Activated CD4-positive, alpha-beta memory T cell treated with anti-CD3 and anti-CD28 coated beads, Interleukin-2, amount 10 ng/mL, durations not matched to agents 7 days and 5 days (primary cell): ENCODE data around the gene FFAR3. TPM values are rescaled to one million over a fixed set of nuclear protein-coding genes. Genes with fewer than 3 reads are reported as not detected.
"Not testable (repeated sequence)": the region's sequence is repeated elsewhere in the genome, so short reads cannot be mapped to it uniquely, and the experiment has no call there.

Source experiments
- CTCF ChIA-PET: fragments of 350-600 bp; sonication (Branson Sonifier 250); formaldehyde crosslinking; loops from one replicate; lab custom pipeline; 2021; ENCODE audit warnings: antibody characterized with exemption, inconsistent platforms; lab: Charles Lee
- POLR2A ChIA-PET: fragments of 350-600 bp; sonication (Branson Sonifier 250); formaldehyde crosslinking; loops from one replicate; lab custom pipeline; 2021; ENCODE audit warnings: antibody characterized with exemption; lab: Charles Lee
- DNase-seq: peaks from one replicate; pipeline ENCODE4 v3.0.0-alpha.2; 2020
- H3K27ac Mint-ChIP-seq: one replicate; pipeline ENCODE4 v1.8.0; 2021; ENCODE audit warnings: mild to moderate bottlenecking, mixed read lengths
- H3K27me3 Mint-ChIP-seq: one replicate; pipeline ENCODE4 v1.8.0; 2021; ENCODE audit warnings: mixed read lengths
- H3K36me3 Mint-ChIP-seq: one replicate; pipeline ENCODE4 v1.8.0; 2021; ENCODE audit warnings: low read depth, mixed read lengths
- H3K4me1 Mint-ChIP-seq: one replicate; pipeline ENCODE4 v1.8.0; 2021; ENCODE audit warnings: mixed read lengths
- H3K4me3 Mint-ChIP-seq: one replicate; pipeline ENCODE4 v1.8.0; 2021; ENCODE audit warnings: mild to moderate bottlenecking, mixed read lengths
- H3K9me3 Mint-ChIP-seq: one replicate; pipeline ENCODE4 v1.8.0; 2021; ENCODE audit warnings: mixed read lengths
- total RNA-seq, 2 experiments: library from RNA; stranded (reverse); gene quantifications; one replicate each; pipeline ENCODE4 v1.2.3, GENCODE V29; 2021

FFAR3 gene
- total RNA-seq, 2 experiments from 2014 or later: 0.63 to 0.78 TPM

GRCh38 chr19:35348911-35349611 lies 9.2 kb upstream of the FFAR3 start:
- H3K36me3 Mint-ChIP-seq: no peaks in the 10 kb centered on the region
- POLR2A ChIA-PET: no interaction called here
- peaks cover 38% of the 10 kb centered on the region for H3K27me3 Mint-ChIP-seq
- no peak overlapping the region for H3K27ac Mint-ChIP-seq
- peaks cover 31% of the 10 kb centered on the region for H3K4me1 Mint-ChIP-seq
- H3K4me3 Mint-ChIP-seq: no peak overlapping the region
- CTCF ChIA-PET: interaction anchor here (1.7 to 4.1 kb wide), 3 partner anchors 114 to 146 kb away, joined by 6 to 16 read pairs (median 7); no protein-coding TSS in a partner anchor
- H3K9me3 Mint-ChIP-seq: no peaks in the 10 kb centered on the region
- peak; percentile 11 for DNase-seq

GRCh38 chr19:35349614-35350521 lies 8.4 kb upstream of the FFAR3 start:
- Mint-ChIP-seq H3K4me1 (peaks cover 31% of the 10 kb centered on the region), H3K27ac (no peak overlapping the region), H3K9me3 (no peaks in the 10 kb centered on the region), H3K27me3 (peaks cover 38% of the 10 kb centered on the region), H3K4me3 (no peak overlapping the region), H3K36me3 (no peaks in the 10 kb centered on the region)
- ChIA-PET POLR2A (no interaction called here), CTCF (interaction anchor here (2.8 to 4.1 kb wide), 2 partner anchors 119 to 145 kb away, joined by 7 to 16 read pairs; no protein-coding TSS in a partner anchor)
- DNase-seq: peak; percentile 14

- Mint-ChIP-seq H3K36me3 (no peaks in the 10 kb centered on the region), H3K27me3 (peaks cover 36% of the 10 kb centered on the region), H3K4me1 (peaks cover 32% of the 10 kb centered on the region), H3K9me3 (no peaks in the 10 kb centered on the region), H3K4me3 (no peak overlapping the region), H3K27ac (no peak overlapping the region)
- CTCF ChIA-PET: no interaction called here
- no peak for DNase-seq
- POLR2A ChIA-PET: no interaction called here
Observed at GRCh38 chr19:35350591-35350990, 7.7 kb upstream of the FFAR3 start.

DNA sequence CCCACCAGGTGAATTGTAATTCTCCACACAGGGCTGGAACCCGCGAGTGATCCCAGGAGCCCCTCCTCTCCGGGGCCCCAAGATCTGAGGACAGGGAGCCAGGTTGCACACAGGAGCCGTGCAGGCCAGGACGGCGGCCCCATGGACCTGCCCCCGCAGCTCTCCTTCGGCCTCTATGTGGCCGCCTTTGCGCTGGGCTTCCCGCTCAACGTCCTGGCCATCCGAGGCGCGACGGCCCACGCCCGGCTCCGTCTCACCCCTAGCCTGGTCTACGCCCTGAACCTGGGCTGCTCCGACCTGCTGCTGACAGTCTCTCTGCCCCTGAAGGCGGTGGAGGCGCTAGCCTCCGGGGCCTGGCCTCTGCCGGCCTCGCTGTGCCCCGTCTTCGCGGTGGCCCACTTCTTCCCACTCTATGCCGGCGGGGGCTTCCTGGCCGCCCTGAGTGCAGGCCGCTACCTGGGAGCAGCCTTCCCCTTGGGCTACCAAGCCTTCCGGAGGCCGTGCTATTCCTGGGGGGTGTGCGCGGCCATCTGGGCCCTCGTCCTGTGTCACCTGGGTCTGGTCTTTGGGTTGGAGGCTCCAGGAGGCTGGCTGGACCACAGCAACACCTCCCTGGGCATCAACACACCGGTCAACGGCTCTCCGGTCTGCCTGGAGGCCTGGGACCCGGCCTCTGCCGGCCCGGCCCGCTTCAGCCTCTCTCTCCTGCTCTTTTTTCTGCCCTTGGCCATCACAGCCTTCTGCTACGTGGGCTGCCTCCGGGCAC lies 6.7 kb upstream of the FFAR3 start:
- no peak overlapping the region for H3K27ac Mint-ChIP-seq
- ChIA-PET CTCF (interaction anchor here (2.5 to 4.4 kb wide), 3 partner anchors 112 to 117 kb away, joined by 13 to 78 read pairs (median 23); no protein-coding TSS in a partner anchor), POLR2A (no interaction called here)
- no peak for DNase-seq
- H3K27me3 Mint-ChIP-seq: peaks cover 30% of the 10 kb centered on the region
- H3K9me3 Mint-ChIP-seq: no peaks in the 10 kb centered on the region
- H3K4me1 Mint-ChIP-seq: peaks cover 26% of the 10 kb centered on the region
- no peak overlapping the region for H3K4me3 Mint-ChIP-seq
- H3K36me3 Mint-ChIP-seq: no peaks in the 10 kb centered on the region

DNA sequence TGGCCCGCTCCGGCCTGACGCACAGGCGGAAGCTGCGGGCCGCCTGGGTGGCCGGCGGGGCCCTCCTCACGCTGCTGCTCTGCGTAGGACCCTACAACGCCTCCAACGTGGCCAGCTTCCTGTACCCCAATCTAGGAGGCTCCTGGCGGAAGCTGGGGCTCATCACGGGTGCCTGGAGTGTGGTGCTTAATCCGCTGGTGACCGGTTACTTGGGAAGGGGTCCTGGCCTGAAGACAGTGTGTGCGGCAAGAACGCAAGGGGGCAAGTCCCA lies 6.1 kb upstream of the FFAR3 start:
- Mint-ChIP-seq H3K9me3 (no peaks in the 10 kb centered on the region), H3K27me3 (peaks cover 25% of the 10 kb centered on the region), H3K4me3 (no peak overlapping the region), H3K36me3 (no peaks in the 10 kb centered on the region), H3K27ac (no peak overlapping the region), H3K4me1 (peaks cover 20% of the 10 kb centered on the region)
- ChIA-PET POLR2A (interaction anchor here (1.3 to 2.8 kb wide), 2 partner anchors 79 to 111 kb away, joined by 4 to 12 read pairs; no protein-coding TSS in a partner anchor), CTCF (interaction anchor here (0.7 to 4.4 kb wide), 9 partner anchors 12 to 198 kb away, joined by 3 to 78 read pairs (median 12); partner anchors contain the start of gene FXYD5)
- DNase-seq: no peak

GRCh38 chr19:35352448-35353304 lies 5.6 kb upstream of the FFAR3 start:
- Mint-ChIP-seq H3K27ac (no peak overlapping the region), H3K36me3 (no peaks in the 10 kb centered on the region)

DNA sequence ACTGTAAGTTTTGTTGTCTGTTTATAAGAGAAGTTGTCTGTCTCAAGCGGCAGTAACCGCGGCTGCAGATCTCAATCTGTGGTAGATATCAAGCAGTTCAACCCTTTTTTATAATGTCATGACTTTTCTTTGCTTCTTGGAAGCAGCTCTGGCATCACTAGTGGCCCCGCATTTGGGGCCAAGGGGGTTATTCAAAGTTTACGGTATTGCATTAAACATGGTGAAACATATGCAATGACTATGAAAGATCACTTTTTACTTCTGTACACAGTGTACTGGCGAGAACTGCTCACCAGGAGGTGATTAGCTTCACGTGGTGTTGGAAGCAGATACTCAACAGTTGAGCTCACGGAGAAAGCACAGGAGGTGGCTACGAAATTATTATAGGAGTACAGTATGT lies 4.6 kb upstream of the FFAR3 start:
- H3K36me3 Mint-ChIP-seq: no peaks in the 10 kb centered on the region
- POLR2A ChIA-PET: interaction anchor here (1.2 to 2.8 kb wide), 4 partner anchors 77 to 141 kb away, joined by 3 to 12 read pairs (median 4); no protein-coding TSS in a partner anchor
- no peak for DNase-seq
- no peaks in the 10 kb centered on the region for H3K9me3 Mint-ChIP-seq
- H3K4me1 Mint-ChIP-seq: peaks cover 18% of the 10 kb centered on the region
- CTCF ChIA-PET: interaction anchor here (0.7 to 4.4 kb wide), 22 partner anchors 9 to 307 kb away, joined by 3 to 78 read pairs (median 4); partner anchors contain the start of gene FXYD5
- no peak overlapping the region for H3K4me3 Mint-ChIP-seq
- peaks cover 16% of the 10 kb centered on the region for H3K27me3 Mint-ChIP-seq
- no peak overlapping the region for H3K27ac Mint-ChIP-seq

More at GRCh38 chr19:35352448-35353304, 5.6 kb upstream of the FFAR3 start:
- Mint-ChIP-seq H3K27me3 (peaks cover 20% of the 10 kb centered on the region), H3K4me1 (peaks cover 16% of the 10 kb centered on the region), H3K9me3 (no peaks in the 10 kb centered on the region), H3K4me3 (no peak overlapping the region)
- CTCF ChIA-PET: interaction anchor here (0.7 to 4.4 kb wide), 23 partner anchors 10 to 306 kb away, joined by 3 to 78 read pairs (median 4); partner anchors contain the start of gene FXYD5
- peak; percentile 76 for DNase-seq
- POLR2A ChIA-PET: interaction anchor here (0.8 to 2.8 kb wide), 5 partner anchors 78 to 142 kb away, joined by 3 to 12 read pairs (median 4); no protein-coding TSS in a partner anchor

DNA sequence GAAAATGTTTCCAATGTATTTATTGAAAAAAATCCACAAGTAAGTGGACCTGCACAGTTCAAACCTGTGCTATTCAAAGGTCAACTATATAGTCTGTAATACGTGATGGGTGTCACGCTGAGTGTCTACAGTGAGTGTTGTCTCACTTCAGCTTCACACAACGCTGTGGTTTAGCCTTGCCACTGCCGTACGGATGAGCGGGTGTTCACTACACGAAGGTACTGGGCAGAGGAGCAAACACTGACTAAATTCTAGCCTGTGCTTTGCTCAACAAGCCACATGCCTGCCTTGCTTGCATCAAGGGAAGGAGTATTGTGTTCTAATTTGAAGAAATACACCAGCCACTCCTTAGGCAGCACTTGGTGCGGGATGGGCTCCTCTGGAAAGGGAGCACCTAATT lies 3.4 kb upstream of the FFAR3 start:
- CTCF ChIA-PET: interaction anchor here (1.4 to 4.4 kb wide), 4 partner anchors 22 to 140 kb away, joined by 3 to 78 read pairs (median 15); no protein-coding TSS in a partner anchor
- Mint-ChIP-seq H3K4me1 (peaks cover 18% of the 10 kb centered on the region), H3K9me3 (no peaks in the 10 kb centered on the region), H3K27ac (no peak overlapping the region), H3K4me3 (no peak overlapping the region), H3K36me3 (no peaks in the 10 kb centered on the region), H3K27me3 (peaks cover 7% of the 10 kb centered on the region)
- POLR2A ChIA-PET: interaction anchor here (2.8 kb wide), 1 partner anchor 108 kb away, joined by 12 read pairs; no protein-coding TSS in a partner anchor
- DNase-seq: peak; percentile 23

DNA sequence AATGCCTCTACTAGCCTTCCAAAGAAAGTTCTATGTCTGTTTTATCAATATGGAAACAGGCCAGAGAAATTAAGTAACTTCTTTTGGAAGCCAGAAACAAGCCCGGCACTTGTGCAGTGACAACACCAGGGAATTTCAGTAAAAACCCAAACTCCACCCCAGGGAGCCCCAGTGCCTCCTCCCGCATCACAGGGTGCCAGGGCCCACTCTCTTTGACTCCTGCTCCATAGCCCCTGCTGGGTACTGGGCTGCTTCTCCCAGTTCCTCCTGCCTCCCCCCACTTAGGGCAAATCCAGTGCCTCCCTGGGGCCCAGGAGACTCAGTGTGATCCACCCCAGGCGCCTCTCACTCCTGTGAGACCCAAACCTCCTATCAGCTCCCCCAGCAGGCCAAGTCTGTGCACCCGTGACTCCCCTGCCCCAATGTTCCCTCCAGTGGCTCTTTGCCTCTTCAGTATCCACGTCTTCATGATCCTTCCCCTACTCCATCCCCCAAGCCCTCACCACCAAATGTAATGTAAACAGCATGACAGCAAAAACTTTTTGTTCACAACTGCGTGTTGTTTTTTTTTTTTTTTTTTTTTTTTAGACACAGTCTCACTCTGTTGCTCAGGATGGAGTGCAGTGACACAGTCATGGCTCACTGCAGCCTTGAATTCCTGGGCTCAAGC lies 2.3 kb upstream of the FFAR3 start:
- no peak for DNase-seq
- CTCF ChIA-PET: interaction anchor here (1.4 to 4.4 kb wide), 6 partner anchors 23 to 139 kb away, joined by 3 to 78 read pairs (median 10); no protein-coding TSS in a partner anchor
- H3K27ac Mint-ChIP-seq: no peak overlapping the region
- POLR2A ChIA-PET: no interaction called here
- H3K4me3 Mint-ChIP-seq: no peak overlapping the region
- peaks cover 7% of the 10 kb centered on the region for H3K27me3 Mint-ChIP-seq
- peaks cover 18% of the 10 kb centered on the region for H3K4me1 Mint-ChIP-seq
- no peaks in the 10 kb centered on the region for H3K9me3 Mint-ChIP-seq
- H3K36me3 Mint-ChIP-seq: no peaks in the 10 kb centered on the region

DNA sequence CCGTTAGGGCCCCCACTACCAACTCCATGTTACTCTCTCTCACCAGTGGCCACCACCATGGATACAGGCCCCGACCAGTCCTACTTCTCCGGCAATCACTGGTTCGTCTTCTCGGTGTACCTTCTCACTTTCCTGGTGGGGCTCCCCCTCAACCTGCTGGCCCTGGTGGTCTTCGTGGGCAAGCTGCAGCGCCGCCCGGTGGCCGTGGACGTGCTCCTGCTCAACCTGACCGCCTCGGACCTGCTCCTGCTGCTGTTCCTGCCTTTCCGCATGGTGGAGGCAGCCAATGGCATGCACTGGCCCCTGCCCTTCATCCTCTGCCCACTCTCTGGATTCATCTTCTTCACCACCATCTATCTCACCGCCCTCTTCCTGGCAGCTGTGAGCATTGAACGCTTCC lies 574 bp downstream of the FFAR3 start:
- H3K4me3 Mint-ChIP-seq, H3K27ac Mint-ChIP-seq, H3K36me3 Mint-ChIP-seq, POLR2A ChIA-PET, H3K9me3 Mint-ChIP-seq: not testable (repeated sequence)
- CTCF ChIA-PET: interaction anchor here (2.8 kb wide), 1 partner anchor 136 kb away, joined by 17 read pairs; no protein-coding TSS in a partner anchor
- Mint-ChIP-seq H3K27me3 (peaks cover 14% of the 10 kb centered on the region), H3K4me1 (peaks cover 14% of the 10 kb centered on the region)
- DNase-seq: peak; percentile 4

DNA sequence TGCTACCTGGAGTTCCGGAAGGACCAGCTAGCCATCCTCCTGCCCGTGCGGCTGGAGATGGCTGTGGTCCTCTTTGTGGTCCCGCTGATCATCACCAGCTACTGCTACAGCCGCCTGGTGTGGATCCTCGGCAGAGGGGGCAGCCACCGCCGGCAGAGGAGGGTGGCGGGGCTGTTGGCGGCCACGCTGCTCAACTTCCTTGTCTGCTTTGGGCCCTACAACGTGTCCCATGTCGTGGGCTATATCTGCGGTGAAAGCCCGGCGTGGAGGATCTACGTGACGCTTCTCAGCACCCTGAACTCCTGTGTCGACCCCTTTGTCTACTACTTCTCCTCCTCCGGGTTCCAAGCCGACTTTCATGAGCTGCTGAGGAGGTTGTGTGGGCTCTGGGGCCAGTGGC lies 1.1 kb downstream of the FFAR3 start:
- POLR2A ChIA-PET, CTCF ChIA-PET, H3K9me3 Mint-ChIP-seq, H3K36me3 Mint-ChIP-seq, DNase-seq, H3K4me3 Mint-ChIP-seq, H3K27ac Mint-ChIP-seq: not testable (repeated sequence)
- Mint-ChIP-seq H3K27me3 (peaks cover 16% of the 10 kb centered on the region), H3K4me1 (peaks cover 14% of the 10 kb centered on the region)
